M059J (cell line): ENCODE results near the gene CA6. TPM values are rescaled to one million over a fixed set of nuclear protein-coding genes. Genes with fewer than 3 reads are reported as not detected.
"Not testable (repeated sequence)": the region's sequence is repeated elsewhere in the genome, so short reads cannot be mapped to it uniquely, and the experiment has no call there.

Experiments used
- DNase-seq: peaks from one replicate; pipeline ENCODE4 v3.0.0-alpha.2; 2012; ENCODE audit warnings: low read depth
- total RNA-seq: library from RNA; depleted of rRNA; stranded (reverse); fragments of >200 nt; shearing (Covaris generic); gene quantifications from 2 replicates; pipeline ENCODE4 v1.2.3, GENCODE V29; 2014; rRNA removed

CA6 gene
- total RNA-seq, result not detected in 2 replicates

DNA sequence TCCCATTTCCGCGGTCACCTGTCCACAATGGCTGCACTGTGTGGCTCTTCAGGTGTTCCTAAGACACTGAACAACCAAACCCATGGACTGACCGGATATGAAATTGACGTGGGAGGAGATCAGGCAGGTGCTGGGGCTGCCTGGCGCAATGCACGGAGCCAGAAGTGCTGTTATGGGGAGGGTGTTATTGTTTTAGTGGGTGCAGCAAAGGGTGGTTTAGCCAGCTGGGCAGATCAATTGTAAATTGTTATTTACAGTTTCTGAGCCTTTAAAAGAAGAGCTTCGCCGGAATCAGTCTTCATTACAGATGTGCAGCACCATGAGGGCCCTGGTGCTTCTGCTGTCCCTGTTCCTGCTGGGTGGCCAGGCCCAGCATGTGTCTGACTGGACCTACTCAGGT, at the start of gene CA6:
CA6 (plus strand) TSS at position 301 of the 400 bp plus-strand sequence; CDS start at position 320, 19 bp downstream.
- DNase-seq, result no peak

DNA sequence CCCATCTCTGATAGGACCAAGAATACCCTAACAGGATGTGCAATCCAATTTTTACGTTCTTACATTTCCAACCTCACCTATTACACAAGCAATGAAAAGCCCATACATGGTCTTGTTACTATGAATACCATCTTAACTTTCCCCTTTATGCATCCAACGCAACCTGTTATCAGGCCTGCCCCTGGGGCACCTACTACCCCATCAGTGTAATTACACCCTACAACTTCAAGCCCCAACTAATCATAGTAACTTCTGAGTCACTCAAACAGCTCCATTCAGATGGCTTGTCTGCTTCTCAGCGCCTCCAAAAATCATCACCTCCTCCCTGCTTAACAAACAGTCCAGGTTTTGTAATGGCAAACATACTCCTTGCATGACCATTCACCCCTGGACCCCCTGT, 48.9 kb upstream of the CA6 start:
- DNase-seq, result not testable (repeated sequence)

DNA sequence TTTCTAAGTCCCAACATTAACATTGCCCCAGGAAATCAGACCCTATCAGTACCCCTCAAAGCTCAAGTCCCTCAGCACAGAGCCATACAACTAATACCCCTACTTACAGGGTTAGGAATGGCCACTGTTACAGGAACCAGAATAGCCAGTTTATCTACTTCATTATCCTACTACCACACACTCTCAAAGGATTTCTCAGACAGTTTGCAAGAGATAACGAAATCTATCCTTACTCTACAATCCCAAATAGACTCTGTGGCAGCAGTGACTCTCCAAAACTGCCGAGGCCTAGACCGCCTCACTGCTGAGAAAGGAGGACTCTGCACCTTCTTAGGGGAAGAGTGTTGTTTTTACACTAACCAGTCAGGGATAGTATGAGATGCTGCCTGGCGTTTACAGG, 48.2 kb upstream of the CA6 start:
- not testable (repeated sequence) for DNase-seq

DNA sequence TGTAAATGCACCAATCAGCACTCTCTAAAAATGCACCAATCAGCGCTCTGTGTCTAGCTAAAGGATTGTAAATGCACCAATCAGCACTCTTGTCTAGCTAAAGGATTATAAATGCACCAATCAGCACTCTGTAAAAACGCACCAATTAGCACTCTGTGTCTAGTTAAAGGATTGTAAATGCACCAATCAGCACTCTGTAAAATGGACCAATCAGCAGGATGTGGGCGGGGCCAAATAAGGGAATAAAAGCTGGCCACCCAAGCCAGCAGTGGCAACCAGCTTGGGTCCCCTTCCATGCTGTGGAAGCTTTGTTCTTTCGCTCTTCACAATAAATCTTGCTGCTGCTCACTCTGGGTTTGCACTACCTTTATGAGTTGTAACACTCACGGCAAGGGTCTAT, 47.2 kb upstream of the CA6 start:
- not testable (repeated sequence) for DNase-seq

DNA sequence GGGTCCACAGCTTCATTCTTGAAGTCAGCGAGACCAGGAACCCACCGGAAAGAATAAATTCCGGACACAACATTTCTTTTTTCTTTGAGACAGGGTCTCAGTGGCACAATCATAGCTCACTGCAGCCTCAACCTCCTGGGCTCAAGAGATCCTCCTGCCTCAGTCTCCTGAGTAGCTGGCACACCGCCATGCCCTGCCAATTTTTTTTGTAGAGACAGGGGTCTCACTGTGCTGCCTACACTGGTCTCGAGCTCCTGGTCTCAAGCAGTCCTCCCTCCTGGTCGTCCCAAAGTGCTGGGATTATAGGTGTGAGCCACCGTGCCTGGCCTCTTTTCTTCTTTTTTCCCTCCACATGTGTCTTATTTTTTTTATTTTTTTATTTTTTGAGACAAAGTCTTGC, 46.6 kb upstream of the CA6 start:
- DNase-seq, result no peak

DNA sequence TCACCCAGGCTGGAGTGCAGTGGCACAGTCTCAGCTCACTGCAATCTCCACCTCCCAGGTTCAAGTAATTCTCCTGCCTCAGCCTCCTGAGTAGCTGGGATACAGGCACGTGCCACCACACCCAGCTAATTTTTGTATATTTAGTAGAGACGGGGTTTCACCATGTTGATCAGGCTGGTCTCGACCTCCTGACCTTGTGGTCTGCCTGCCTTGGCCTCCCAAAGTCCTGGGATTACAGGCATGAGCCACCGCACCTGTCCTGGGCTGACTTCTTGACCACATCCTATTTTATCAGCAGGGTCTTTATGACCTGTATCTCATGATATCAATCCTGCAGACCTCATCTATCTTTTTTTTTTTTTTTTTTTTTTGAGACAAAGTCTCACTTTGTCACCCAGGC, 45.0 kb upstream of the CA6 start:
- peak; percentile 64 for DNase-seq

DNA sequence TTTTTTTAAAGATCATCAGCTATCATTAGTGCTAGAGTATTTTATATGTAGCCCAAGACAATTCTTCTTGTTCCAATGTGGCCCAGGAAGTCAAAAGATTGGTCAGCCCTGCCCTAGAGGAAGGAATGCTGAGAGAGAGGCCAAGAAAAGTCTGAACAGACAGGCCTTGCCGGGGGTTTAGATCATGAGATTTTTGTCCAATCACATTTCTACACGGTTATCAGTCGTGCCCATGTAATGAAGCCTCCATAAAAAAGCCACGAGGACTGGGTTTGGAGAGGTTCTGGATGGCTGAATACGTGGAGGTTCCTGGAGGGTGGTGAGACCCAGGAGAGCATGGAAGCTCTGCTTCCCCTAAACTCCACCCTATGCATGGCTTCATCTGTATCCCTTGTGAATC, 42.9 kb upstream of the CA6 start:
- peak; percentile 88 for DNase-seq

DNA sequence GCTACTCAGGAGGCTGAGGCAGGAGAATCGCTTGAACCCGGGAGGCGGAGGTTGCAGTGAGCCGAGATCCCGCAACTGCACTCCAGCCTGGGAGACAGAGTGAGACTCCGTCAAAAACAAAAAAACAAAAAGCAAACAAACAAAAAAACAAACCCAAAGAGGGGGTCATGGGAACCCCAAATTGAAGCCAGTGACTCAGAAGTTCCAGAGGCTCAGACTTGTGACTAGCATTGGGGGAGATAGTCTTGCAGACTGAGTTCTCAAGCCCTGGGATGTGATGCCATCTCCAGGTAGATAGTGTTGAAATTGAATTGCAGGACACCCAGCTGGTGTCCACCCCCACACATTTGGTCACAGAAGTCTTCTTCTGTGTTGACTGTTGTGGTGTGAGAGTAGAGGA, 42.3 kb upstream of the CA6 start:
- peak; percentile 91 for DNase-seq

DNA sequence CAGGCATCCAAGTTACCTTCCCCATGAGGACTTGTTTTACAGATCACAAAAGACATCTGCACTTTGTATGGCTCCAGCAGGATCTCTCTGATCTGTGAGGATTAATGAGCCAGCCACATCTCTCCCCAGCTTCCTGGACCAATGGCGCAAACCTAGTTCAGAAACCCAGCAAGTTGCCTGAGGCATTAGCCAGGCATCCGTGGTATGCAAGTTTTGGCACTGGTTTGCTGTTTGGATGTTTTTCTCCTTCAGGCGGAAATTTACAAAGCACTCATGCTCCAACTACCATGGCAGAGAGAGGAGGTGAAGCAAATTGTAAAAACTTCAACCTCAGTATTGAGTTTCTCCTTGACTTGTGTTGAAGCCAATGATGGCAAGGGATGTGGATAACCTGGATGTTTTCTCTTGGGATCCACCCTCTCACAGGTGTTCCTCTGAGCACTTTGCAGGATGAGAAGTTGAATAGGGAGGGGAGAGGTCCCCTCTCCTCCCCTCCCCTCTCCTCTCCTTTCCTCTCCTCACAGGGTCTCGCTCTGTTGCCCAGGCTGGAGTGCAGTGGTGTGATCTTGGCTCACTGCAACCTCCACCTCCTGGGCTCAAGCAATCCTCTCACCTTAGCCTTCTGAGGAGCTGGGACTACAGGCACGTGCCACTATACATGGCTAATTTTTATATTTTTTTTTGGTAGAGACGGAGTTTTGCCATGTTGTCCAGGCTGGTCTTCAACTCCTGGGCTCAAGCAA, 41.6 kb upstream of the CA6 start:
- peak; percentile 100 for DNase-seq

DNA sequence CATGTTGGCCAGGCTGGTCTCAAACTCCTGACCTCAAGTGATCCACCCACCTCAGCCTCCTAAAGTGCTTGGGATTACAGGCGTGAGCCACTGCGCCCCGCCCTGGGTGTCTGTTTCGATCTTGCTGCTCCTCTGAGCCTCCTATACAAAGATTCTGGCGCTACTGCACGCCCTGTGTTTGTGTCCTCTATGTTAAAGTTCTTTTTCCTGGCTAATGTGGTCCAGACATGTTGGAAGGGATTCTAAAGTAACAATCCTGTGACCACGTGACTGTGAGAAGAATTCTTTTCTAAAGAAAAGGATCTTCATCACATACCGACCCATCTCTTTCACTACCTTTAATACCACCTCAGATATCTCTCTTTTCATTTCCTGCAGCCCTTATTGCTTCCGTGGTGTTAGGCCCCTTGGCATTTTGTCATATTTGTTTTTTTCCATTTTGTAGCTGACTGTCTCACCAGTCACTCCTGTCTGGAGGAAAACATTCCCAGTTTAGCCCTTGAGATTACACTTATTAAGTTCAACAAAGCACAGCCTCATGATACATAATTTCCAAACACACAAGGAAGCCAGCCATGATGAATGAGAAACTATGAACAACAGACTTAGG, 40.0 kb upstream of the CA6 start:
- peak; percentile 53 for DNase-seq

DNA sequence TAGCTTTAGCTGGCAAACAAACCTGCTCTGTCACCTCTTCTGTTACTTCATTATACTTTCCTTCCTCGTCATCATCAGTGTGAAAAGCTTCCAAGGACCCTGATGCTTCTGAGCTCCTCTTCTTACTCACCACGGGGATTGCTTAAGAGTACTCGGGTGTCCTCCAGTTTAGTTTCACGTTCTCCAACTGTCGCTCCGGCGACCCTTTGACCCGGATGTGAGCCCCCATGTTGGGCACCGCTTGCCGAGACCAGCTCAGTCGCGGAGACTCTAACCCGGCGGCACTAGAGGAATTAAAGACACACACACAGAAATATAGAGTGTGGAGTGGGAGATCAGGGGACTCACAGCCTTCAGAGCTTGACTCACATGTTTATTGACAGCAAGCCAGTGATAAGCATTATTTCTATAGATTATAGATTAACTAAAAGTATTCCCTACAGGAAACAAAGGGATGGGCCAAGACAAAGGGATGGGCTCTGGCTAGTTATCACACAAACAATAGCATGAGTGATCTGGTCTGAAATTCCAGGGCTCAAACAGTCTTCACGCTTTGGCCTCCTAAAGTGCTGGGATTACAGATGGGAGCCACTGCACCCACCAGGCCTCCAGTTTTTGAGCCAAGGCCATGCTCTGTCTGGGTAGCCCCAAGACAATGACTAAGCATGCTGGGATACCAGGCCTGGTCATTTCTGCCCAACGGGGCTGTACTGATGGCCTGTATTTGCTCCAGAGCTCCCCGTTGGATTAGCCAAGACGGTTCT, 37.1 kb upstream of the CA6 start:
- DNase-seq, result no peak

DNA sequence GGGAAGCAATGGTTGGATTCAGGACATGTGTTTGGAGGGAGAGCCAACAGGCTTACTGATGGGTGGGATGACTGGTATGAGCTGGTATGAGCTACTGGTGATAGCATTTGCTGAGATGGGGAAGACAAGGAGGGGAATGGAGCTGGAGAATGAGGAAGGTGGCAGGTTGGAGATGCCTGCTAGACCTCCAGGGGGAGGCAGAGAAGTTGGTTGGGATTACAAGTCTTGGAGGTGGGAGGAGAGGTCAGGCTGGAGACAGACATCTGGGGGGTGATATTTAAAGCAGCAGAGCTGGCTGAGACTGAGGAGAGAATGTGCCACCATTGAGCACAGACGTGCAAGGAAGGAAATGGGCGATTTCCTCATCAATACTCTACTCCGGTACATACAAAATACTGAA, 35.3 kb upstream of the CA6 start:
- no peak for DNase-seq

DNA sequence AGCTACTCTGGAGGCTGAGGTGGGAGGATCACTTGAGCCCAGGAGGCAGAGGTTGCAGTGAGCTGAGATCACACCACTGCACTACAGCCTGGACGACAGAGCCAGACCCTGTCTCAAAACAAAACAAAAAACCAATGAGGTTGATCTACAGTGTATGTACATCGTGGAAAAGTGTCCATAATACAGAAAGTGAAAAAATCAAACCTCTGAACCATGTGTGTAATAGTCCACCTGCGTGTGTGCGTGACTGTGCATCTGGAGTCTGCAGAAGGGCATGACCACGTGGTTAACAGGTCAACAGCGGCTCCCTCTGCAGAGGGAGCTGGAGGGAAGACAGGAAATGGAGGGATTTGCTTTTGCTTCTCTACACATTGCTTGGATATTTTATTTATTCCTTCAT, 34.8 kb upstream of the CA6 start:
- peak; percentile 58 for DNase-seq

DNA sequence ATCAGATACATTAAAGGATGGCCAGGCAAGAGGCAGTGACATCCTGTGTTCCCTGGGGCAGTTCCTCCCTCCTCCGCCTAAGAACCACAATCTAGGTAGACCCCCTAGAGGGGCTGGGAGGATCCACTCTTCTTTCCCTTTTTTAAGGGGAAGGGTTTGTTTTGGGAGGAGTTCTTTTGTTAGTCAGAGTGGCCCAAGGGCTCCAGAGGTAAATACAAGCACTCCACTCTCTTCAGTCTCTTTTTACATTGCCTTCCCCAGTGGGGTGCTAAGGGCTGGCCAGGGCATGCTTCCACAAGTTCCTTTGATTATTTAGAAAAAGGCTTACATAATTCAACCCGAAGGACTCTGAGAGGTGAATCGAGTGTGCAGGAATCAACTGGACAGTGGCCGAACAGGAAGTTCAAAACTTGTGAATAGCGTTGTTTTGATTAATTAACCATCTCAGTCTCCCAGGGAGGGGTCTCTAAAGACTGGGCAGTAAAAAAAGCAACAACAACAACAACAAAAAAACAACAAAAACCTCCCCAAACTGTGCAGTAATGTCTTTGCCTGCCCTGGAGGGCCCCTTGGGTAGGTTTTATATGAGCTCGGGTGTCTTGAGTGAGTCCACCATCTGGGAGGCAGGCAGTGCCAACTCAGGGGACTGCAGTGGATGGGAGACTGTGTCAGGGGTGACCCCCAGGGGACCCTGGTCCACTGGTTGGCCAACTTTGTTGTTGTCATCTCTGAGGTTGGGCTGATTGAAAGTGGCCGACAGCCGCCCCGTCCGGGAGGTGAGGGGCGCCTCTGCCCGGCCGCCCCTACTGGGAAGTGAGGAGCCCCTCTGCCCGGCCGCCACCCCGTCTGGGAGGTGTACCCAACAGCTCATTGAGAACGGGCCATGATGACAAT, 34.0 kb upstream of the CA6 start:
- DNase-seq, result peak; percentile 32

DNA sequence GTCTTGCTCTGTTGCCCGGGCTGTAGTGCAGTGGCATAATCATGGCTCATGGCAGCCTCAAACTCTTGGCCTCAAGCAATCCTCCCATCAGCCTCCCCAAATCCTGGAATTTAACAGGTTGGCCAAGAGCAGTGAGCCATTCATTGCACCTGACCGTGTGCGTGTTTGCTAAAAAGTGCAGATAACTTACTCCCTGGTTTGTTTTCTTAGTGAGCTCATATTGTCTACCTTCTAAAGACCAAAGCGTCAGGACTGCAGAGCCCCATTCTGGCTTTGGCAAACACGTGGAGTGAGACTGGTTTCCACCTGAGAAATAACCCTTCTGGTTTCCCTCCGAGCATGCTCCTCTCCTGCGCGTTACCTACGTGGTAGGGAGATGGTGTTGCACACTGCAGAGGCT, 32.2 kb upstream of the CA6 start:
- DNase-seq, result no peak

DNA sequence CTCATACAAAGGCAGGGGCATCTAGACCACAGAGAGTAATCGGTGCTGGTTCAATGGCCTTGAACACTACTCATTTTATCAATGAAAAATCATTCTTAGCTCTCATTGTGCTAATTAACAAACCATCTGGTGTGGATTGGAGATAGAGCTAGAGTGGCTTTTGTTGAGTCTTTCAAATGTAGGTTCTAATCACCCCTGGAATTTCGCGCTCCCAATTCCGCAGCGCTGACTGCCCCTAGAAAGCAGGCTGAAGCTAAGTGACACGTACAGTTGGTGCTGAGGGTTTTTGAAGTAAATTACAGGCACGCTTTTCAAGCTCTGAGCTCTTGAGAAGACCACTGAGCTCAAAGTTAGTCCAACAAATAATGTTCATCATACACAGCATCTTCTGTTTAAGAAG, 31.2 kb upstream of the CA6 start:
- DNase-seq, result no peak

DNA sequence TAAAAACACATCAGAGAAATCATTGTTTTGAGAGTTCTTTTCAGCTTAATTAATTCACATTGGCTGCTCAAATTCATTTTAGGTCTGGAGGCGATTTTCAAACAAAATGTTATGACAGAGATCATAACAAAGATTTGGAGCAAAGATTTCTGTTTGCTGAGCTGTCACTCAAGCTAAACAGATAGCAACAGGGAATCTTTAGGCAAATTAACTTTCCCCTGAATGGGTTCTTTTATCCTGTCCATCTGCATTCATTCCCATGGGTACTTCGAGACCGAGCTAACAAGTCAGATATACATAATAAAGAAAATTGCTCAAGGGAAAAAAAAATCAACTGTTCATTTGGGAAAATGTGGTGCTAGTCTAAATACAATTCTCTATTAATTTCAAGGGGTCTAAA, 30.2 kb upstream of the CA6 start:
- no peak for DNase-seq

DNA sequence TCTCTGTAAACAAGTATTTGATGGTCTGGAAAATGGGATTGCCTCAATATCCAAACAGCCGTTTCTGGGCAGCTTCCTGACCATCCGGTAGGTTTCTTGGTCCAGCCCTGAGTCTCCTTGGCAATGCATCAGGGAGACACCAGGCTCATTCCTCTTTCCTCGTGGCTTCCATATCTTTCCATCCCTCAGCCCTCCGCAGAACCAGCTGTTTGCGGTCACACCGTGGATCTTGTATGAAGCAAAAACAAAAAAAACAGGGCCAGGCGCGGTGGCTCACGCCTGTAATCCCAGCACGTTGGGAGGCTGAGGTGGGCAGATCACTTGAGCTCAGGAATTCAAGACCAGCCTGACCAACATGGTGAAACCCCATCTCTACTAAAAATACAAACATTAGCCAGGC, 28.1 kb upstream of the CA6 start:
- not testable (repeated sequence) for DNase-seq

DNA sequence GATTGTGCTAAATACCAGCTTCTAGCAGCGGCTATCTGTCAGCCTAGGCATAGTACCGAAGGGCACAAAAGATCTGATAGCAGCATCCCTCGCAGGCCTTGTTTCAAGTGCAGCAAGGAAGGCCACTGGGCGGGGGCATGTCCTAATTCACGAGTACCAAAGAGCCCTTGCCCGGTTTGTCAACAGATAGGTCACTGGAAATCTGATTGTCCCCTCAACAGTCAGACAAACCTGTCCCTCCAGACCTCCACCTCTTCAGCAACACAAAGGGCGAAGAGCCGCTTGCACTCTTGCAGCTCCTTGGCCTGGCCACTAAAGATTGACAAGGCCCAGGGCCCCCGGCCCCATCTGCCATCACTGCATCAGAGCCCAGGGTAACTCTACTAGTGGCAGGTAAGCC, 22.7 kb upstream of the CA6 start:
- DNase-seq, result no peak

DNA sequence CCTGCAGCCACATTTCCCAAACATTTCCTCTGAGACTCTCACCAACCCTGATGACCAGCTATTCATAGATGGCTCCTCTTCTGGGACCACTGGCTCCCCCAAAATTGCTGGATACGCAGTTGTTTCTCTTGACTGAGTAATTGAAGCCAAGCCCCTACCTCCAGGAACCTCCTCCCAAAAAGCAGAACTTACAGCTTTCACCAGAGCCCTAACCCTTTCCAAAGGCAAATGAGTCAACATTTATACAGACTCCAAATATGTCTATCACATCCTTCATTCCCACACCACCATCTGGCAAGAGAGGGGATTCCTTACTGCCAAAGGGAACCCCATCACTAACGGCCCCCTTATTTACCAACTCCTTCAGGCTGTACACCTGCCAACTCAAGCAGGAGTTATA, 20.3 kb upstream of the CA6 start:
- DNase-seq, result no peak

DNA sequence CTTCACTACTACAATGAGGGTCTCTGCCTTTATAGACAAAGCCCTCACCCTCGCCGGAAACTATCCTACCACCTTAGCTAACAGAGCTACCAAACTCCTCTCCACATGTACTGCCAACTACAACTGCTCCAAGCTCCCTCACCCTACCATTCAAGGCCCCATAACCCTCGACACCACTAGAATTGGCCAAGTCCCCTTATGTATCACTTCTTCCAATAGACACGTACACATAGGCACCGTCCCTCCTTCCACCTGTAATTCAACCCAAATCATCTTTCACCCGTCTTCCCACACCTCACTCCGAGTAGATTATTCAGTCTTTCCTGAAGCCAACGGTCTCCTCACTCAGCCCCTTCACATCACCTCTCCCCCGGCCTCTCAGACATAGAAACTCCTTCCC, 19.7 kb upstream of the CA6 start:
- no peak for DNase-seq
